Chondrocyte (in vitro differentiated cells): ENCODE results near the gene ATF6. TPM values are rescaled to one million over a fixed set of nuclear protein-coding genes. Genes with fewer than 3 reads are reported as not detected.

ENCODE experiments used
- DNase-seq: peaks from one replicate; pipeline ENCODE4 v3.0.0; 2021; ENCODE audit warnings: mixed read lengths, low spot score
- H3K27ac Mint-ChIP-seq: one replicate; pipeline ENCODE4 v1.8.0; 2021; ENCODE audit warnings: mild to moderate bottlenecking, moderate library complexity, mixed read lengths; ENCODE audit not compliant: unreplicated experiment
- H3K27me3 Mint-ChIP-seq: 2 replicates; pipeline ENCODE4 v1.8.0; 2021; ENCODE audit warnings: low read depth, mixed read lengths
- H3K36me3 Mint-ChIP-seq: 2 replicates; pipeline ENCODE4 v1.8.0; 2021; ENCODE audit warnings: low read depth, mixed read lengths
- H3K4me1 Mint-ChIP-seq: 2 replicates; pipeline ENCODE4 v1.8.0; 2021; ENCODE audit warnings: low read depth, mild to moderate bottlenecking, mixed read lengths
- H3K4me3 Mint-ChIP-seq: one replicate; pipeline ENCODE4 v1.8.0; 2021; ENCODE audit warnings: mild to moderate bottlenecking, moderate library complexity, mixed read lengths; ENCODE audit not compliant: unreplicated experiment
- H3K9me3 Mint-ChIP-seq: 2 replicates; pipeline ENCODE4 v1.8.0; 2021; ENCODE audit warnings: low read depth, mixed read lengths
- total RNA-seq: library from RNA; stranded (reverse); gene quantifications from 3 replicates; pipeline ENCODE4 v1.2.1, GENCODE V29; 2021
- TF ChIP-seq, protein P1 (sequence below): fragments of 200-600 bp; sonication (generic); IDR thresholded peaks from 2 replicates; pipeline ENCODE4 v1.5.0; 2021; ENCODE audit warnings: antibody characterized with exemption, mild to moderate bottlenecking, moderate library complexity

Gene ATF6
- total RNA-seq, 1 donor from 2014 or later, result 29.1 TPM

DNA sequence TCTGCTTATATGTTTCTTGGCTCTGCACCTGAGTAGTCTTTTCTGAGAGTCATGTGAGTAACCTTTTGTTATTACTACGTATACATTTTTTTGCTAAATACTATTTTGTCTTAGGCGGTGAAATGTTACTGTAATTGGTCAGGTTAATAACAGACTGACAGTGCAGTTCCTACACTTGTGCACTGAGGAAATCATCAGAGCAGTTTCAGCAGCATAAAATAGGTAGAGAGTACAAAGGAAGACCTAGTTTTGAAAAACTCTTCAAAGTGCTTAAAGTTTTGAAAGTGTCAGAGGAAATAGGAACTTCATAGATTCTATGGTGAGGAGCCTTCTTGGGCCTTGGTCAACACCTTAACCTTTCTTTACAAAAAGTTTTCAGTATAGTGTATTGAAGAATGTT is 11.1 kb downstream of the ATF6 start:
- no peaks in the 10 kb centered on the region for H3K36me3 Mint-ChIP-seq
- no peak for DNase-seq

DNA sequence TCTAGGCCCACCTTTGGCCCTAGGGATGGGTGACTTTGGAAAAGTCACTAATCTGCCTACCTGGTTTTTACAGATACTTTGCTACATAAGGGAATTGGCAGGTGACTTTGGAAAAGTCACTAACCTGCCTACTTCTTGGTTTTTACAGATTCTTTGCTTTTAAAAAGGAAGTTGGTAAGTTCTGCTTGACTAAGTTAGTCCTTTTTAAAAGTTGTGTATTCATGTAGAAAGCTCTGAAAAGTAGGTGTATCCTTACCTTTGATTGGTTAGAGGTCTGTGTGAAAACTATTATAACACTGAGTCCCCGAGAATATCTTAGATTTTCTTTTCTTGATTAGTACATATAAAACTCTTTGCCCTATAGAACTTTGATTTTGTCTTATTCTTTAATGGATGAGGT is 12.4 kb downstream of the ATF6 start:
- H3K27me3 Mint-ChIP-seq, result no peaks in the 10 kb centered on the region
- H3K27ac Mint-ChIP-seq, result no peak overlapping the region
- H3K4me1 Mint-ChIP-seq, result peaks cover 14% of the 10 kb centered on the region
- TF ChIP-seq, protein P1, sequence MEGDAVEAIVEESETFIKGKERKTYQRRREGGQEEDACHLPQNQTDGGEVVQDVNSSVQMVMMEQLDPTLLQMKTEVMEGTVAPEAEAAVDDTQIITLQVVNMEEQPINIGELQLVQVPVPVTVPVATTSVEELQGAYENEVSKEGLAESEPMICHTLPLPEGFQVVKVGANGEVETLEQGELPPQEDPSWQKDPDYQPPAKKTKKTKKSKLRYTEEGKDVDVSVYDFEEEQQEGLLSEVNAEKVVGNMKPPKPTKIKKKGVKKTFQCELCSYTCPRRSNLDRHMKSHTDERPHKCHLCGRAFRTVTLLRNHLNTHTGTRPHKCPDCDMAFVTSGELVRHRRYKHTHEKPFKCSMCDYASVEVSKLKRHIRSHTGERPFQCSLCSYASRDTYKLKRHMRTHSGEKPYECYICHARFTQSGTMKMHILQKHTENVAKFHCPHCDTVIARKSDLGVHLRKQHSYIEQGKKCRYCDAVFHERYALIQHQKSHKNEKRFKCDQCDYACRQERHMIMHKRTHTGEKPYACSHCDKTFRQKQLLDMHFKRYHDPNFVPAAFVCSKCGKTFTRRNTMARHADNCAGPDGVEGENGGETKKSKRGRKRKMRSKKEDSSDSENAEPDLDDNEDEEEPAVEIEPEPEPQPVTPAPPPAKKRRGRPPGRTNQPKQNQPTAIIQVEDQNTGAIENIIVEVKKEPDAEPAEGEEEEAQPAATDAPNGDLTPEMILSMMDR, result no peak
- H3K4me3 Mint-ChIP-seq, result no peak overlapping the region
- no peaks in the 10 kb centered on the region for H3K9me3 Mint-ChIP-seq
- peaks cover 3% of the 10 kb centered on the region for H3K36me3 Mint-ChIP-seq
- DNase-seq, result no peak

More for the DNA sequence above, 11.1 kb downstream of the ATF6 start:
- TF ChIP-seq, protein P1, result no peak
- H3K27me3 Mint-ChIP-seq, result no peaks in the 10 kb centered on the region
- H3K27ac Mint-ChIP-seq, result no peak overlapping the region
- no peaks in the 10 kb centered on the region for H3K9me3 Mint-ChIP-seq
- H3K4me1 Mint-ChIP-seq, result peaks cover 7% of the 10 kb centered on the region
- no peak overlapping the region for H3K4me3 Mint-ChIP-seq

DNA sequence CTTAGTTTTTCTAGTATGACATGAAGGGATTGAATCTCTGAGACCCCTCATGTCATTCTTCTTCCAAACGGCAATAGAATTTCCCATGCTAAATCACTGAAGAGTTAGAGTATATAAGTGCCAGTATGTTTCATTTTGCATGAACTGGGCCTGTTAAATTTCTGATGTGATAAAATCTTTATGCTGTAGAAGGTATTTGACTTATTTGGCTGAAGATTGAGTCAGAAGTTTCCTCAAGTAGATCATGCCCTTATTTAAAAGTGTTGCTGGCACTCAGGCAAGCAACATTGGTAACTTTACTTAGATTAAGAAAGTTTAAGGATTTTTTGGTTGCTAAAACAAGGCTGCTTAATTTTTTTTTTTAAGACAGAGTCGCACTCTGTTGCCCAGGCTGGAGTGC is 13.3 kb downstream of the ATF6 start:
- TF ChIP-seq, protein P1, result no peak
- no peak for DNase-seq
- H3K27me3 Mint-ChIP-seq, result no peaks in the 10 kb centered on the region
- no peak overlapping the region for H3K4me3 Mint-ChIP-seq
- peaks cover 3% of the 10 kb centered on the region for H3K36me3 Mint-ChIP-seq
- H3K27ac Mint-ChIP-seq, result peak overlapping the region; percentile 43
- no peaks in the 10 kb centered on the region for H3K9me3 Mint-ChIP-seq
- peaks cover 14% of the 10 kb centered on the region for H3K4me1 Mint-ChIP-seq

DNA sequence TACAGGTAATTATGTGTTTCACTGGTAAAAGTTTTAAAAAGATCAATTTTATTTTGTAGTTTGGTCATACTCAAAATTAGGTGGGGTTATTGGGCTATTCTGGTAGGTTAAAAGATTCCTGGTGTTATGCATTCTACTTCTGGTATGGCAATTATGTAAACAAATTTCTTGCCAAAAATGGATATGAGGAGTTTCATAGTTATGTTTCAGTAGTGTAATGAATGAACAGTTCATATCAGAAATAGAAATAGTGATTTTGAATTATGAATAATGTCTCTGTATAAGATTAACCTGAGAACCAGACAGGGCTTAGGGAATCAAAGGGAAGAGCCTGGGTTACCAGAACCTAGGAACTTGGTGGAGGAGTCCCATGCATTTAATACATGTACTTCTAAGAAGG is 15.9 kb downstream of the ATF6 start:
- Mint-ChIP-seq H3K36me3 (peaks cover 7% of the 10 kb centered on the region), H3K9me3 (no peaks in the 10 kb centered on the region), H3K27me3 (no peaks in the 10 kb centered on the region), H3K4me3 (no peak overlapping the region), H3K4me1 (peaks cover 14% of the 10 kb centered on the region), H3K27ac (peak overlapping the region; percentile 54)
- no peak for DNase-seq
- TF ChIP-seq, protein P1, result no peak

DNA sequence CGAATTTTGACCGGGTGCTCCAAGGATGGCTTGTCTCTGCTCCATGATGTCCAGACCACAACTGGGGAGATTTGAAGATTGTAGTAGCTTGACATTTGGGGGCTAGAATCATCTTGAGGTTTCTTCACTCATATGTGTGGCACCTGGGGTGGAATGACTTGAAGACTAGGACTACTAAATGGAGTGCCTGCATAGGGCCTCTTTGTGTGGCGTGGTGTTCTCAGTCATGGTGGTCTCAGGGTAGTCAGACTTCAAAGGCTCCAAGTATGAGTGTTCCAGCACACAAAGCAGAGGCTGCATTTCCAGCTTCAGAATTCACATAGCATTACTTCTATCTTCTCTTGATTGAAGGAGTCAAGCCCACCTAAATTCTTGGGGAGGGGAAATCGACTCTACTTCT is 16.8 kb downstream of the ATF6 start:
- DNase-seq, result no peak
- H3K4me3 Mint-ChIP-seq, result no peak overlapping the region
- H3K9me3 Mint-ChIP-seq, result no peaks in the 10 kb centered on the region
- H3K4me1 Mint-ChIP-seq, result peaks cover 14% of the 10 kb centered on the region
- H3K27ac Mint-ChIP-seq, result no peak overlapping the region
- peaks cover 9% of the 10 kb centered on the region for H3K36me3 Mint-ChIP-seq
- TF ChIP-seq, protein P1, result no peak
- no peaks in the 10 kb centered on the region for H3K27me3 Mint-ChIP-seq
